NCI-H2171 (cell line): ENCODE results near the gene METTL17.
"Not testable (repeated sequence)": the region's sequence is repeated elsewhere in the genome, so short reads cannot be mapped to it uniquely, and the experiment has no call there.

Experiments used
- DNase-seq: peaks from one replicate; lab custom pipeline; 2025; lab: John Stamatoyannopoulos, UW

The METTL17 gene

GRCh38 chr14:20997115-20997514 lies 7.3 kb downstream of the METTL17 start:
- no peak for DNase-seq

- DNase-seq, result no peak
These were observed 7.8 kb downstream of the METTL17 start for GRCh38 chr14:20997564-20997963.

- DNase-seq, result no peak
These were observed 8.4 kb downstream of the METTL17 start for GRCh38 chr14:20998139-20998538.

- no peak for DNase-seq
These were observed 9.0 kb downstream of the METTL17 start, which contains the start of gene SLC39A2 for GRCh38 chr14:20998674-20999366. TSS of gene SLC39A2 (plus strand) at chr14:20999293. CDS start at chr14:20999447, 154 bp downstream.

GRCh38 chr14:20999591-20999990 lies 9.8 kb downstream of the METTL17 start:
- no peak for DNase-seq

GRCh38 chr14:21001218-21001617 lies 11.4 kb downstream of the METTL17 start:
- no peak for DNase-seq

- DNase-seq, result no peak
These were observed 14.1 kb downstream of the METTL17 start for GRCh38 chr14:21003788-21004346.

GRCh38 chr14:21009721-21010120 lies 19.9 kb downstream of the METTL17 start:
- not testable (repeated sequence) for DNase-seq

- DNase-seq, result no peak
These were observed 21.4 kb downstream of the METTL17 start for GRCh38 chr14:21011136-21011535.

- peak; percentile 94 for DNase-seq
These were observed 25.0 kb downstream of the METTL17 start for GRCh38 chr14:21014761-21015190.

GRCh38 chr14:21015312-21015711 lies 25.5 kb downstream of the METTL17 start:
- DNase-seq, result no peak

GRCh38 chr14:21016413-21017190 lies 26.8 kb downstream of the METTL17 start:
- no peak for DNase-seq

- no peak for DNase-seq
These were observed 27.9 kb downstream of the METTL17 start for GRCh38 chr14:21017528-21018245.

- no peak for DNase-seq
These were observed 28.5 kb downstream of the METTL17 start for GRCh38 chr14:21018286-21018685.

GRCh38 chr14:21018781-21019180 lies 29.0 kb downstream of the METTL17 start:
- no peak for DNase-seq

GRCh38 chr14:21019366-21019765 lies 29.6 kb downstream of the METTL17 start:
- DNase-seq, result no peak

GRCh38 chr14:21020977-21021545 lies 31.3 kb downstream of the METTL17 start:
- DNase-seq, result no peak

- no peak for DNase-seq
These were observed 32.9 kb downstream of the METTL17 start for GRCh38 chr14:21022686-21023085.

- DNase-seq, result no peak
These were observed 33.4 kb downstream of the METTL17 start for GRCh38 chr14:21023174-21023573.

- no peak for DNase-seq
These were observed 34.2 kb downstream of the METTL17 start for GRCh38 chr14:21023817-21024584.
